MM.1S (cell line): ENCODE results near the gene SENP1.

Experiments
- EZH2phosphoT487 ChIP-seq: fragments of 300-600 bp; sonication (generic); IDR thresholded peaks from 2 replicates; pipeline ENCODE4 v1.6.1; 2018; ENCODE audit warnings: antibody characterized with exemption, low read length
- TF ChIP-seq, protein P1 (sequence below): fragments of 300-600 bp; sonication (generic); IDR thresholded peaks from 2 replicates; pipeline ENCODE4 v1.5.1; 2016; ENCODE audit warnings: antibody characterized with exemption, low read length, mixed read lengths

DNA sequence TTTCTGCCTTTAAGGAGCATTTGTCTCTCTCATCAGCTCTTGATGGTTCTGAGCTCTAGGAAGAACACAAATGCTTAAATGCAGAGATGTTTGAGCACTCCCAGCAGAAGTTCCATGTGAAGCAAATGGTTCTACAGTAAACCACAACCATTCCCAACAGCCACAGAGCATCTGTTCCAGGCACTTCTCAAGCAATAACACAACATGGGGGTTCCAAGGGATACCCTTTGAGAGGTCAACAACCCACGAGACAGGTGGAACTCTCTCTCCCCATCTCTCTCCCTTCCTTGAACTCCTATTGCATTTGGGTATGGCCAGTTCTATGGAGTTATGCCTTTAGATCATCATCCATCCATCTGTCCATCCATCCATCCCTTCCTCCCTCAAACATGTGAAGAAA, 96.4 kb downstream of the SENP1 start:
- TF ChIP-seq, protein P1, sequence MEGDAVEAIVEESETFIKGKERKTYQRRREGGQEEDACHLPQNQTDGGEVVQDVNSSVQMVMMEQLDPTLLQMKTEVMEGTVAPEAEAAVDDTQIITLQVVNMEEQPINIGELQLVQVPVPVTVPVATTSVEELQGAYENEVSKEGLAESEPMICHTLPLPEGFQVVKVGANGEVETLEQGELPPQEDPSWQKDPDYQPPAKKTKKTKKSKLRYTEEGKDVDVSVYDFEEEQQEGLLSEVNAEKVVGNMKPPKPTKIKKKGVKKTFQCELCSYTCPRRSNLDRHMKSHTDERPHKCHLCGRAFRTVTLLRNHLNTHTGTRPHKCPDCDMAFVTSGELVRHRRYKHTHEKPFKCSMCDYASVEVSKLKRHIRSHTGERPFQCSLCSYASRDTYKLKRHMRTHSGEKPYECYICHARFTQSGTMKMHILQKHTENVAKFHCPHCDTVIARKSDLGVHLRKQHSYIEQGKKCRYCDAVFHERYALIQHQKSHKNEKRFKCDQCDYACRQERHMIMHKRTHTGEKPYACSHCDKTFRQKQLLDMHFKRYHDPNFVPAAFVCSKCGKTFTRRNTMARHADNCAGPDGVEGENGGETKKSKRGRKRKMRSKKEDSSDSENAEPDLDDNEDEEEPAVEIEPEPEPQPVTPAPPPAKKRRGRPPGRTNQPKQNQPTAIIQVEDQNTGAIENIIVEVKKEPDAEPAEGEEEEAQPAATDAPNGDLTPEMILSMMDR, result no peak
- TF ChIP-seq EZH2phosphoT487, result no peak
